T-cell (primary cell): ENCODE measurements around the gene FAM217B. TPM values are rescaled to one million over a fixed set of nuclear protein-coding genes. Genes with fewer than 3 reads are reported as not detected.

Experiments
- ATAC-seq, 4 experiments: fragments of 200-7000 bp in 3 of 4; fragments of 150-1000 bp in 1 of 4; cut with Tn5 transposase; replicated peaks in 1 of 4; 1 replicate in 3 of 4; 2 replicates in 1 of 4; pipeline ENCODE4 v1.10.0; 2021; ENCODE audit warnings: moderate library complexity in 3 of 4, mild to moderate bottlenecking in 2 of 4, moderate number of reproducible peaks in 1 of 4
- CTCF ChIA-PET, 2 donors: fragments of 300-600 bp; sonication (Branson Sonifier 250); formaldehyde crosslinking; loops; one replicate each; lab custom pipeline; 2022; ENCODE audit warnings: antibody characterized with exemption in 2 of 2; lab: Charles Lee
- POLR2A ChIA-PET, 2 donors: fragments of 300-600 bp; sonication (Branson Sonifier 250); formaldehyde crosslinking; loops; one replicate each; lab custom pipeline; 2022; ENCODE audit warnings: antibody characterized with exemption in 2 of 2; lab: Charles Lee
- DNase-seq, 35 experiments: peaks; one replicate each; pipeline versions ENCODE4 v3.0.0 to v3.0.0-alpha.2; 2013 to 2023
- H3K27ac ChIP-seq: one replicate; pipeline ENCODE4 v1.5.1; 2013; ENCODE audit warnings: low read length
- H3K27me3 ChIP-seq, 2 experiments: replicated peaks in 1 of 2; 1 replicate in 1 of 2; 2 replicates in 1 of 2; pipeline versions ENCODE4 v1.6.1 to v1.7.0; 2013; ENCODE audit warnings: low read length in 1 of 2, mixed read lengths in 1 of 2; ENCODE audit not compliant: control insufficient read depth in 2 of 2, insufficient read depth in 2 of 2; ENCODE audit errors: extremely low read depth in 1 of 2
- H3K36me3 ChIP-seq, 2 donors: 1 replicate in 1 of 2; 2 replicates in 1 of 2; pipeline versions ENCODE4 v1.6.1 to v1.7.0; 2013; ENCODE audit warnings: low read length in 1 of 2; ENCODE audit not compliant: control insufficient read depth in 2 of 2, insufficient read depth in 1 of 2; ENCODE audit errors: extremely low read depth in 1 of 2
- H3K4me1 ChIP-seq, 2 experiments: 1 replicate in 1 of 2; 2 replicates in 1 of 2; pipeline versions ENCODE4 v1.6.1 to v1.7.0; 2013; ENCODE audit warnings: low read length in 2 of 2, mixed read lengths in 1 of 2; ENCODE audit not compliant: insufficient read depth in 2 of 2, control insufficient read depth in 1 of 2; ENCODE audit errors: extremely low read depth in 1 of 2
- H3K4me3 ChIP-seq, 2 donors: 1 replicate in 1 of 2; 2 replicates in 1 of 2; pipeline versions ENCODE4 v1.5.1 to v1.7.0; 2013; ENCODE audit warnings: mild to moderate bottlenecking in 2 of 2, low read length in 1 of 2, moderate library complexity in 1 of 2; ENCODE audit not compliant: control insufficient read depth in 1 of 2; ENCODE audit errors: extremely low read depth in 1 of 2
- H3K9me3 ChIP-seq: 2 replicates; pipeline ENCODE4 v1.7.0; 2013
- H3K27ac Mint-ChIP-seq, 2 donors: one replicate each; pipeline ENCODE4 v1.8.0; 2020 to 2021; ENCODE audit warnings: mild to moderate bottlenecking in 2 of 2, mixed read lengths in 2 of 2
- H3K27me3 Mint-ChIP-seq, 2 donors: one replicate each; pipeline ENCODE4 v1.8.0; 2021 to 2022; ENCODE audit warnings: mixed read lengths in 2 of 2
- H3K36me3 Mint-ChIP-seq: one replicate; pipeline ENCODE4 v1.8.0; 2021; ENCODE audit warnings: mixed read lengths
- H3K4me1 Mint-ChIP-seq, 3 donors: one replicate each; pipeline ENCODE4 v1.8.0; 2020 to 2022; ENCODE audit warnings: mixed read lengths in 3 of 3, mild to moderate bottlenecking in 1 of 3
- H3K4me3 Mint-ChIP-seq, 3 donors: one replicate each; pipeline ENCODE4 v1.8.0; 2020 to 2022; ENCODE audit warnings: mild to moderate bottlenecking in 3 of 3, mixed read lengths in 3 of 3, moderate library complexity in 3 of 3
- H3K9me3 Mint-ChIP-seq, 3 donors: one replicate each; pipeline ENCODE4 v1.8.0; 2020 to 2022; ENCODE audit warnings: mixed read lengths in 3 of 3
- WGBS: methylation state at CpG from one replicate; pipeline ENCODE4 v1.1.5; 2013; ENCODE audit warnings: missing lambda C conversion rate; ENCODE audit not compliant: insufficient coverage; 5-methylcytosine and 5-hydroxymethylcytosine counted together
- total RNA-seq, 35 experiments: library from RNA in 6 of 35; stranded (reverse) in 6 of 35; fragments of 120-200 nt in 1 of 35; gene quantifications; one replicate each; pipeline versions ENCODE4 v1.2.1 to v1.2.4 and lab custom pipeline; 2013 to 2026

Gene FAM217B
- total RNA-seq, 5 donors from 2014 or later (not counting 1 experiment from before 2014, with no cell fraction given): 19.3 to 35.6 (median 29.5) TPM

GRCh38 chr20:59958123-59958522 is 17.9 kb downstream of the FAM217B start, which contains the start of gene CDH26:
Gene CDH26, plus strand, starts transcription at chr20:59958423. Its CDS starts 304 bp downstream, at chr20:59958727.
- H3K27me3 Mint-ChIP-seq: no peaks in the 10 kb centered on the region
- ATAC-seq: no peak
- no peak within 1 kb of the TSS for H3K4me3 Mint-ChIP-seq
- WGBS: 100% methylated on average over 2 of the region's 5 CpGs
- no peaks in the 10 kb centered on the region for H3K27me3 ChIP-seq
- peaks cover 16% of the 10 kb centered on the region for H3K36me3 Mint-ChIP-seq
- no peak for DNase-seq
- H3K4me1 Mint-ChIP-seq: no peaks in the 10 kb centered on the region
- no peaks in the 10 kb centered on the region for H3K9me3 ChIP-seq
- no peak within 1 kb of the TSS for H3K27ac Mint-ChIP-seq
- ChIA-PET CTCF (no interaction called here), POLR2A (no interaction called here)
- no peaks in the 10 kb centered on the region for H3K4me1 ChIP-seq
- H3K9me3 Mint-ChIP-seq: no peaks in the 10 kb centered on the region
- H3K27ac ChIP-seq: no peak within 1 kb of the TSS
- H3K36me3 ChIP-seq: no peaks in the 10 kb centered on the region
- H3K4me3 ChIP-seq: no peak within 1 kb of the TSS

- ATAC-seq (no peak), DNase-seq (no peak)
- no peaks in the 10 kb centered on the region for H3K4me1 Mint-ChIP-seq
- no peaks in the 10 kb centered on the region for H3K27me3 ChIP-seq
- POLR2A ChIA-PET: no interaction called here
- no peak overlapping the region for H3K4me3 Mint-ChIP-seq
- no peaks in the 10 kb centered on the region for H3K27me3 Mint-ChIP-seq
- no peaks in the 10 kb centered on the region for H3K9me3 Mint-ChIP-seq
- no peaks in the 10 kb centered on the region for H3K9me3 ChIP-seq
- no peak overlapping the region for H3K27ac Mint-ChIP-seq
- peaks cover 16% of the 10 kb centered on the region for H3K36me3 Mint-ChIP-seq
- no peaks in the 10 kb centered on the region for H3K36me3 ChIP-seq
- 89% methylated on average over 4 of the region's 4 CpGs for WGBS
- H3K27ac ChIP-seq: no peak overlapping the region
- H3K4me3 ChIP-seq: no peak overlapping the region
- H3K4me1 ChIP-seq: no peaks in the 10 kb centered on the region
- CTCF ChIA-PET: no interaction called here
Observed at GRCh38 chr20:59958626-59959025, 18.4 kb downstream of the FAM217B start.

GRCh38 chr20:59961423-59961822 is 21.2 kb downstream of the FAM217B start:
- Mint-ChIP-seq H3K36me3 (peaks cover 16% of the 10 kb centered on the region), H3K27me3 (no peaks in the 10 kb centered on the region), H3K4me3 (no peak overlapping the region), H3K9me3 (no peaks in the 10 kb centered on the region), H3K27ac (no peak overlapping the region), H3K4me1 (no peaks in the 10 kb centered on the region)
- Histone ChIP-seq H3K27me3 (no peaks in the 10 kb centered on the region), H3K27ac (no peak overlapping the region), H3K4me1 (no peaks in the 10 kb centered on the region), H3K9me3 (no peaks in the 10 kb centered on the region), H3K4me3 (no peak overlapping the region), H3K36me3 (no peaks in the 10 kb centered on the region)
- DNase-seq (no peak), ATAC-seq (no peak)
- ChIA-PET CTCF (interaction anchor here in 1 of 2 donors (0.8 kb wide), 1 partner anchor 8 kb away, joined by 4 read pairs; no protein-coding TSS in a partner anchor), POLR2A (no interaction called here)
- 75% methylated on average over 2 of the region's 2 CpGs for WGBS

- Mint-ChIP-seq H3K4me3 (no peak overlapping the region), H3K36me3 (peaks cover 16% of the 10 kb centered on the region), H3K27ac (no peak overlapping the region), H3K4me1 (no peaks in the 10 kb centered on the region), H3K9me3 (no peaks in the 10 kb centered on the region), H3K27me3 (no peaks in the 10 kb centered on the region)
- WGBS: 84% methylated on average over 6 of the region's 6 CpGs
- POLR2A ChIA-PET: no interaction called here
- no peak overlapping the region for H3K4me3 ChIP-seq
- no peaks in the 10 kb centered on the region for H3K27me3 ChIP-seq
- CTCF ChIA-PET: interaction anchor here (0.8 to 1.0 kb wide), 2 partner anchors 9 to 10 kb away, joined by 3 to 4 read pairs; no protein-coding TSS in a partner anchor
- no peaks in the 10 kb centered on the region for H3K9me3 ChIP-seq
- ATAC-seq: no peak
- H3K27ac ChIP-seq: no peak overlapping the region
- no peaks in the 10 kb centered on the region for H3K4me1 ChIP-seq
- no peak for DNase-seq
- no peaks in the 10 kb centered on the region for H3K36me3 ChIP-seq
Observed at GRCh38 chr20:59962155-59962554, 22.0 kb downstream of the FAM217B start.

- 100% methylated on average over 1 of the region's 3 CpGs for WGBS
Observed at GRCh38 chr20:59966428-59966827, 26.2 kb downstream of the FAM217B start.

GRCh38 chr20:59971428-59971827 is 31.2 kb downstream of the FAM217B start:
- Mint-ChIP-seq H3K27ac (no peak overlapping the region), H3K9me3 (no peaks in the 10 kb centered on the region), H3K4me1 (no peaks in the 10 kb centered on the region), H3K27me3 (no peaks in the 10 kb centered on the region), H3K4me3 (no peak overlapping the region), H3K36me3 (peaks cover 18% of the 10 kb centered on the region)
- Histone ChIP-seq H3K27ac (no peak overlapping the region), H3K9me3 (no peaks in the 10 kb centered on the region), H3K4me1 (no peaks in the 10 kb centered on the region), H3K27me3 (no peaks in the 10 kb centered on the region), H3K4me3 (no peak overlapping the region), H3K36me3 (no peaks in the 10 kb centered on the region)
- no peak for DNase-seq
- WGBS: no CpG with 5 or more reads among the region's 1 CpG
- ChIA-PET CTCF (no interaction called here), POLR2A (no interaction called here)
- ATAC-seq: no peak

More at GRCh38 chr20:59966428-59966827, 26.2 kb downstream of the FAM217B start:
- no peak for ATAC-seq
- peaks cover 3% of the 10 kb centered on the region for H3K36me3 Mint-ChIP-seq
- H3K9me3 Mint-ChIP-seq: no peaks in the 10 kb centered on the region
- CTCF ChIA-PET: no interaction called here
- Histone ChIP-seq H3K36me3 (no peaks in the 10 kb centered on the region), H3K27me3 (no peaks in the 10 kb centered on the region), H3K27ac (no peak overlapping the region), H3K4me1 (no peaks in the 10 kb centered on the region), H3K9me3 (no peaks in the 10 kb centered on the region), H3K4me3 (no peak overlapping the region)
- POLR2A ChIA-PET: no interaction called here
- no peak for DNase-seq
- H3K4me3 Mint-ChIP-seq: no peak overlapping the region
- H3K27me3 Mint-ChIP-seq: no peaks in the 10 kb centered on the region
- no peak overlapping the region for H3K27ac Mint-ChIP-seq
- H3K4me1 Mint-ChIP-seq: no peaks in the 10 kb centered on the region
